Pulmonary artery endothelial cell (primary cell): Measurements from ENCODE around the gene CLPX. TPM values are rescaled to one million over a fixed set of nuclear protein-coding genes. Genes with fewer than 3 reads are reported as not detected.
"Not testable (repeated sequence)": the region's sequence is repeated elsewhere in the genome, so short reads cannot be mapped to it uniquely, and the experiment has no call there.

Source experiments
- DNase-seq: peaks from one replicate; pipeline ENCODE4 v3.0.0-alpha.2; 2011; ENCODE audit warnings: low read depth, low spot score
- total RNA-seq: library from RNA; depleted of rRNA; stranded (reverse); fragments of >200 nt; gene quantifications from 2 replicates; pipeline ENCODE4 v1.2.3, GENCODE V29; 2014

CLPX gene
- total RNA-seq = 45.5 and 48.4 TPM in 2 replicates

DNA sequence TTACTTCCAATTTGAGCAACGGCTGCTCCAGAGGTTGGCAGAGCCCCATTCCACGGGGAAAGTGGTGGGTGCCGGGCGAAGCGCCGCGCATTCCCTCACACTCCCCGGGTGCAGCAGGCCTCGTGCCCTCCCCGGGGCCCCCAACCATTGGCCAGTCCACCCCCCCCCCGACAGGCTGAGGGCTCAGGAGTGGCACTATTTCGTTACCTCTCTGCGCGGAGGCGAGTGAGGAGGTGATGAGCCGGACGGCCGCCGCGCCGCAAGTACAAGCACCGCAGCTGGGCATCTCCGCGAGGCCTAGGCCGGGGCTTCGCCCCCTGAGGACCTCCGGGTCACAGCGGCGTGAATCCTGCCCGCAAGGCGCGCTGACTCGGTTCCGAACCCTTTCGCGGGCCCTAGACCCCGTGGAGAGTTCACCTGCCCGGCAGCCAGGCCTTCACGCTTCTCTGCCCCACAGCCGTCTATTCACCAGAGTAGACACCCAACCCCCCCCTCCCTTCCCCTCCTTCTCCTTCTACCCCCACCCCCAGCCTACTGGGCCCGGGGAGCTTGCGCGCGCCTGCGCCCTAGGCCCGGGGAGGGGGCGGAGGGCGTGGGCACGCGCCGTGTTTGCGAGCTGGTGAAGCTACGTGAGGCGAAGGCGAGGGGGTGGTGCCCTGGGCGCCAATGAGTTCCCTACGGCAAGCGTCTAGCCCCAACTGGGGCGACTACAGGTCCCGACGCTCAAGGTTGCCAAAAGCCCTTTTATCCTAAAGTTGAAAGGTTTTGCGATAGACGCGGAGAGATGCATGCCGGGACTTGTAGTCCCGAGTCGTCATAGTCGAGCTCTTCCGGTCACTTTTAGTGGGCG is at the start of gene CLPX:
CLPX (minus strand) TSS at position 475 of the 850 bp plus-strand sequence; CDS start at position 286, 189 bp downstream.
- DNase-seq = peak; percentile 71

- DNase-seq = no peak
Observed at GRCh38 chr15:65233696-65234095, 48.6 kb upstream of the CLPX start.

GRCh38 chr15:65232520-65232919 is 47.4 kb upstream of the CLPX start:
- DNase-seq = no peak

GRCh38 chr15:65231306-65231705 is 46.2 kb upstream of the CLPX start:
- DNase-seq = no peak

GRCh38 chr15:65226901-65227300 is 41.8 kb upstream of the CLPX start:
- DNase-seq = not testable (repeated sequence)

- no peak for DNase-seq
Observed at GRCh38 chr15:65226221-65226620, 41.1 kb upstream of the CLPX start.

DNA sequence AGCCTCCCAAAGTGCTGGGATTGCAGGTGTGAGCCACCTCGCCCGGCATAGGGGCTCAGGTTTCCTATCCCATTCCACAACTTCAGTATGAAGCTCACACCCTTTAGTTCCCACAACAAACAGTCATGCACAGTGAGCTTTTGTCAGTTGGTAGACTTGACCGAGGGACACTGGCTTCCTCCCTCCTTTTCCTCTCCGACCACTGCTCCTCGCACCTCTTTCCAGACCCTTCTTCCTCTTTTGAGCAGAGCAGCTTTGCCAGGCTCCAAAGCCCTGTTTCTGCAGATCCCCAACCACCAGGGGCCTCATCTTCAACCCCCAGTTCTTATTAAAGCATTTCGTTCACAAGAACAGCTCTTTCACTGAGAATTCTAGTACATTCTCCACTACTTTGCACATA is 38.9 kb upstream of the CLPX start:
- DNase-seq = no peak

- DNase-seq = no peak
Observed at GRCh38 chr15:65222891-65223290, 37.7 kb upstream of the CLPX start.

GRCh38 chr15:65221697-65222096 is 36.6 kb upstream of the CLPX start:
- no peak for DNase-seq

DNA sequence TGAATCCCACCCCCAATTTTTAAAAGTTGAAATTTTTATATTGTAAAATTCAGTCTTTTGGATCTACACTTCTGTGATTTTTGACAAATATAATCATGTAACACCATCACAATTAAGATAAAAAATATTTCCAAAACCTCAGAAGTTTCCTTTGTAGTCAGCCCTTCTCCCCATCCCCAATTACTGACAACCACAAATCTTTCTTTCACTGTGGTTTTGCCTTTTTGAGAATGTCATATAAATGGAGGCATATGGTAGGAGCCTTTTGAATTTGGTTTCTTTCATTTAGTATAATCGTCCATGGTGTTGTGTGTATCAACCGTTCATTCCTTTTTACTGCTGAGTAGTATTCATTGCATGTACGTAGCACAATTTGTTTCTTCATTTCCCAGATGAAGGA is 34.0 kb upstream of the CLPX start:
- no peak for DNase-seq

DNA sequence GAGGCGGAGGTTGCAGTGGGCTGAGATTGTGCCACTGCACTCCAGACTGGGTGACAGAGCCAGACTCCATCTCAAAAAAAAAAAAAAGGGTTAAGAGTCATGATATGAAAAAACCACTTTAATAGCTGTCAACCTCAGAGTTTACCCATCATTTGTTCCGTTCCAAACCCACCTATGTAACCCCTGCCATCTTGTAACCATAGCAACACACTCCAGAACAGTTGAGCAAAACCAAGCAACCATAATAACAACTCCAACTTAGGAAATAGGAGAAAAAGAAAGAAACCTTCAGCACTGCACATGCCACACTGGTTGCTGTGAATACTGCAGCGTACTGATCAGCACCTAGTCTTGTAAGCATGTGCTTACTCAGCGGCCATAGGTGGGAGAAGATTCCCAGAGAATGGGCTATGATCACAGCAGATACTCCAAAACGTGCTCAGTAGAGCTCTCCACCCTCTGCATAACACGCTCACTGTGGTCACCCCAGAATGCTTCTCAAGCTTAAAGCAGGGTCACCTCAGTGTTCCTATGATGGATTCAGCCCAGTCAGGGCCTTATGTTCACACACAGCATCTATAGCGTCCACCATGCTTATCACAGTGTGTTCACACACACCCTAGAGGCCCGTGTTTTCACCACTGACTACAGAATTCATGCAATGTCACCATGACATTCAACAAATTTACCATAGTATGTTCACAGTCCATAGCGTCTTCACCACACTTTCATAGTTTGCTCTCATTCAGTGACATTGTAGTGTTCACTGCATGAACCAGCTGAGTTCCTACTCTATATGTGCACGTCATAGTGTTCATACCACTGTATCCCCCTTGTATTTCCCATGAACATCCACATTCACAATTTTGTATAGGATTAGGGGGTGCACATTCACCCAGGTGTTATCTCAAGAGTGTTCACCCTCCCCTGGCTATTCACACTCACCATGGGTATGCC is 32.7 kb upstream of the CLPX start:
- no peak for DNase-seq

DNA sequence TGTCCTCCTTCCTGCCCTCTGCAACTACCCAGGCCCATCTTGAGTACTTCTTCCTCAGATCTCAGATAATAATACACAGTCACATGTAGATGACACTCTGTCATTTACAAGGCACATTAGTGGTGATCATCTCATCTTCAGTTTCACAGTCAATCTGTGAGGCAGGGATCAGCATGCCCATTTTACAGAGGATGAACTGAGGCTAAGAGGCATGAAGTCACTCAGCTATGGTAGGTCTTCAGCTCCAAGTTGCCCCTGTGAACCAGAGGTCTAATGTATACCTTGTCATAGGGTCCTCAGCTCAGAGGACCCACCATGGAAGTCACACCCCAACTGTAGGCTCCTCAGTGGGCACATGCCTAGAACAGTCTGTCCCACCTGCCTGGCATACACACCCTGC is 30.4 kb upstream of the CLPX start:
- DNase-seq = no peak

- no peak for DNase-seq
Observed at GRCh38 chr15:65214010-65214409, 28.9 kb upstream of the CLPX start.

- no peak for DNase-seq
Observed at GRCh38 chr15:65213241-65213640, 28.1 kb upstream of the CLPX start.

DNA sequence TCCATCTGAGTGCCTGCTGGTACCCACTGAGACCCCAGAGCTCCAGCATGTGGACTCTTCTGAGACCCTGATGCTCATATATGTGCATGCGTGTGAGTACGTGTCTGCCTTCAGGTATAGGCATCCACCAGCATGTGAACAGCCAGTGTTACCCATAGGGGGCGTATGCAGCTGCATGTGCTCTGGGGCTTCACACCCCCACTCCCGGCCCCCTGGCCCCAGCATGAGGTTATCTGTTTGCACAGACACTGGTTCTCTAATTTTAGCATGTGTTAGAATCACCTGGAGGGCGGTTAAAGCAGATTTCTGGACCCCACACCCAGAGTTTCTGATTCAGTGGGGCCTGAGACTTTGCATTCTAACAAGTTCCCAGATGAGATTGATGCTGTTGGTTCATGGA is 27.0 kb upstream of the CLPX start:
- DNase-seq = no peak

- DNase-seq = no peak
Observed at GRCh38 chr15:65211482-65211982, 26.4 kb upstream of the CLPX start.

DNA sequence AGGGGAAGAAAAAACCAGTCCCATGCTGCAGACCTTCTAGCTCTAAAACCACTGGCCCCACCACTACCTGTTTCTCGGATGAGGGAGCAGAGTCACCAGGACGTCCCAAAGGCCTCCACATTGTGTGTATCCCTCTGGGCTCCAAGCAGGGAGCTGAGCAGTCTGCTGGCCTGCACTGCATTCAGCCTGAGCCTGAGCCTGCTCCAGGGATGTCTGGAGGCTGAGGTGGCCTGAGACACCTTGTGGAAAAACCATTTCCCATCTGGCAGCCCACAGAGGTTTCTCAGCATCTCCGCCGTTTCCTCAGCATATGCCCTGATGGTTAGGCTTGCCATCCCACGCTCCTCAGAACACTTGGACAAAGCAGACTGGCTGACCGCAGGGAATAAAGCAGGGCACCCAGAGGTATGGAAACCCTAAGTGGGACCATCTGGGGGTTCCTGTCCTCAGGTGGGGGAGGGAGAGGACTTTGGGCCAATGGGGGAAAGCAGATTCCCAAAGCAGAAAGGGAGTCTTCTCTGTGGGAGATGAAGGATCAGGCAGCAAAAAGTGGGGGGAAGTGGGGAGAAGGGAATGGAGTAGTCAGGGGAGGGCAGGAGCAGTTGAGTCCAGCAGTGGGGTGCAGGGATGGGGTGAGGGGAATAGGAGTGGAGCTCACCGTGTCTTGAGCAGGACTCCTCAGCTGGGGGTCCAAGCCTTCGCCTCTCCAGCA is 25.8 kb upstream of the CLPX start, which contains the start of gene CILP:
CILP (minus strand) TSS at position 704 of the 712 bp plus-strand sequence. CDS start 1,718 bp downstream, outside the sequence.
- no peak for DNase-seq

- no peak for DNase-seq
Observed at GRCh38 chr15:65209701-65210643, 24.8 kb upstream of the CLPX start.

DNA sequence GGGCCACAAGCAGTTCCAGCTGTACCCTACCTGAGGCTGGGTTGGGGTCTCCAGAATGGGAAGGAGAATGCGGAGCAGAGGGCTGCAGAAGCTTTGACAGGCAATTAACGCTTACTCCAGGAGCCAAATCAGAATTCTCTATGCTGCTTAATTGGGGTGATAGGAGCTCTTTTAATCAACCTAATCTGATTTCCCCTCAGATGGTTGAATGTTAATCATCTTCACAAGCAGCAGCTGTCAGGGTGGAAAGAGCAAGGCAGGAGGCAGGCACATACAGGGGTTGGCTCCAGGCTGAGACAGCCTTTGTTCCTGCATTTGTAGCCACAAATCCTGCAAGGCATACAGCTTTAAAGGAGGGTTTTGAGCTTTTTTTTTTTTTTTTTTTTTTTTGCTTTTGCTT is 23.5 kb upstream of the CLPX start:
- no peak for DNase-seq

DNA sequence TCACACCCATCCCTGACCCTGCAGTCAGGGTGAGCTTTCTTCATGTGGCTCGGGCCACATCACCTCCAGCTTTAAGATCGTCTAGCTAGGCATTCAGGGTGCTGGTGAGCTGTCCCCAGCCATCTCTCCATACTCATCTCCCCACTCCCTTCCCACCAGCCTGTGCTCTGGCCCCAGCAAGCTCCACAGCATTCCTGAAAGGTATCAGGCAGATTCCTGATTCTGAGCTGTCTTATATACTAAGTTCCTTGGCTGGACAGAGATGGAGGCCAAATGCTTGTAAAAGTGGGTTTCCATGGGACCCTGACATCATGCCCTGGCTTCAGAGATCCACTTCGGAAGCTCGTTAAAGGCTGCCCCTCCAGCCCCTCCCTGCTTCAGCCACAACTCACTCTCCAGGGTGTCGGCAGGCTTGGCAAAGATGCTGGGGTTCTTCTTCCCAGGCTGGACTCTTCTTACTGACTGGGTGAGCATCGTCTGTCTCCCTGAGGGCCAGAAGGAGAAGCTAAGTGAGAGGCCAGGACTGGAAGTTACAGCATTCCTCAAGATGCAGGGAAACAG is 22.2 kb upstream of the CLPX start:
- DNase-seq = no peak
